Measurements from ENCODE around the gene ASB16.
"Not testable (repeated sequence)": the region's sequence is repeated elsewhere in the genome, so short reads cannot be mapped to it uniquely, and the experiment has no call there.

The ASB16 gene

GRCh38 chr17:44146375-44147346 is 23.8 kb upstream of the ASB16 start:
- no peak overlapping the region for H3K4me3 ChIP-seq (ENCODE audit: low read depth, low read length)

GRCh38 chr17:44147812-44148211 is 22.7 kb upstream of the ASB16 start:
- no peak overlapping the region for H3K4me3 ChIP-seq (ENCODE audit: low read depth, low read length)

GRCh38 chr17:44149066-44149465 is 21.4 kb upstream of the ASB16 start:
- not testable (repeated sequence) for H3K4me3 ChIP-seq (ENCODE audit: low read depth, low read length)

- no peak overlapping the region for H3K4me3 ChIP-seq (ENCODE audit: low read depth, low read length)
Observed at GRCh38 chr17:44149750-44150329, 20.7 kb upstream of the ASB16 start.

- no peak overlapping the region for H3K4me3 ChIP-seq (ENCODE audit: low read depth, low read length)
Observed at GRCh38 chr17:44152875-44153274, 17.6 kb upstream of the ASB16 start.

GRCh38 chr17:44155488-44155887 is 15.0 kb upstream of the ASB16 start:
- H3K4me3 ChIP-seq (ENCODE audit: low read depth, low read length) = no peak overlapping the region

- no peak overlapping the region for H3K4me3 ChIP-seq (ENCODE audit: low read depth, low read length)
Observed at GRCh38 chr17:44159519-44160210, 10.8 kb upstream of the ASB16 start.

GRCh38 chr17:44164476-44164875 is 6.0 kb upstream of the ASB16 start:
- no peak overlapping the region for H3K4me3 ChIP-seq (ENCODE audit: low read depth, low read length)

- no peak overlapping the region for H3K4me3 ChIP-seq (ENCODE audit: low read depth, low read length)
Observed at GRCh38 chr17:44167181-44167861, 3.2 kb upstream of the ASB16 start.

- no peak overlapping the region for H3K4me3 ChIP-seq (ENCODE audit: low read depth, low read length)
Observed at GRCh38 chr17:44170135-44170498, 387 bp upstream of the ASB16 start.

GRCh38 chr17:44171931-44172455 is 1.5 kb downstream of the ASB16 start:
- no peak overlapping the region for H3K4me3 ChIP-seq (ENCODE audit: low read depth, low read length)

- H3K4me3 ChIP-seq (ENCODE audit: low read depth, low read length) = no peak overlapping the region
Observed at GRCh38 chr17:44174427-44174826, 3.9 kb downstream of the ASB16 start.

- H3K4me3 ChIP-seq (ENCODE audit: low read depth, low read length) = no peak overlapping the region
Observed at GRCh38 chr17:44176257-44176656, 5.8 kb downstream of the ASB16 start.

- no peak overlapping the region for H3K4me3 ChIP-seq (ENCODE audit: low read depth, low read length)
Observed at GRCh38 chr17:44176671-44177501, 6.4 kb downstream of the ASB16 start.

- no peak overlapping the region for H3K4me3 ChIP-seq (ENCODE audit: low read depth, low read length)
Observed at GRCh38 chr17:44177640-44178039, 7.1 kb downstream of the ASB16 start.

- no peak overlapping the region for H3K4me3 ChIP-seq (ENCODE audit: low read depth, low read length)
Observed at GRCh38 chr17:44178133-44178532, 7.6 kb downstream of the ASB16 start.

GRCh38 chr17:44183024-44183423 is 12.5 kb downstream of the ASB16 start:
- no peak overlapping the region for H3K4me3 ChIP-seq (ENCODE audit: low read depth, low read length)

GRCh38 chr17:44184212-44184810 is 13.8 kb downstream of the ASB16 start:
- H3K4me3 ChIP-seq (ENCODE audit: low read depth, low read length) = no peak overlapping the region

- H3K4me3 ChIP-seq (ENCODE audit: low read depth, low read length) = peak within 1 kb of the TSS; percentile 94
Observed at GRCh38 chr17:44186307-44187130, 16.0 kb downstream of the ASB16 start, which contains the start of gene TMUB2. Gene TMUB2 (plus strand): TSS chr17:44186972. CDS start chr17:44187709, 737 bp downstream.
